Right cardiac atrium (tissue), 5 donors: Measurements from ENCODE around the gene CDC6. TPM values are rescaled to one million over a fixed set of nuclear protein-coding genes. Genes with fewer than 3 reads are reported as not detected.

ENCODE experiments used
- ATAC-seq, 2 donors: fragments of 200-7000 bp; cut with Tn5 transposase; one replicate each; pipeline versions ENCODE4 v1.8.0 to v1.9.1; 2020; ENCODE audit warnings: moderate library complexity in 2 of 2, mild to moderate bottlenecking in 1 of 2
- DNase-seq, 3 donors: peaks; one replicate each; pipeline ENCODE4 v3.0.0-alpha.2; 2020
- H3K27ac ChIP-seq: one replicate; pipeline ENCODE4 v1.5.1; 2013; ENCODE audit warnings: mild to moderate bottlenecking, low read length, control low read depth, moderate library complexity
- H3K27me3 ChIP-seq: one replicate; pipeline ENCODE4 v1.6.1; 2013; ENCODE audit not compliant: control insufficient read depth, insufficient read depth
- H3K4me1 ChIP-seq: one replicate; pipeline ENCODE4 v1.6.1; 2013; ENCODE audit warnings: low read length; ENCODE audit not compliant: control insufficient read depth, insufficient read depth
- H3K4me3 ChIP-seq: one replicate; pipeline ENCODE4 v1.5.1; 2013; ENCODE audit warnings: low read length, control low read depth
- H3K9me3 ChIP-seq: one replicate; pipeline ENCODE4 v1.6.1; 2013; ENCODE audit warnings: low read length; ENCODE audit not compliant: control insufficient read depth
- WGBS: extraction: QIAGEN DNeasy Blood & Tissue Kit; methylation state at CpG from one replicate; pipeline ENCODE4 v1.1.7; 2013; 5-methylcytosine and 5-hydroxymethylcytosine counted together
- intact Hi-C, 4 donors: fragments of 100-400 bp; cut with DNase I; formaldehyde crosslinking; loops; one replicate each; pipeline versions ENCODE4 v1.11.0 to v1.14.0; 2022 to 2023
- polyA plus RNA-seq: library from polyadenylated mRNA; stranded (reverse); fragments of 200-250 nt; gene quantifications from one replicate; pipeline ENCODE4 v1.2.3, GENCODE V29; 2013
- total RNA-seq, 4 donors: library from RNA; stranded (reverse); fragmentation: NEBNext Ultra II Directional; extraction: Animal tissue kit (Norgen Biotek cat#: 25700); gene quantifications; one replicate each; pipeline ENCODE4 v1.2.1, GENCODE V29; 2021
- donor health status: healthy with polysubstance abuse.
- donor health status: DM: no; HTN: yes; CAD: no.
- donor health status: DM: no; HTN: no; CAD: no.
- donor health status: DM: no; HTN: yes; CAD: no; lungs with severe emphysema.
- donor health status: DM: yes; HTN: yes; CAD: no.

Gene CDC6
- total and polyA plus RNA-seq, 5 donors, result 0.36 to 1.8 (median 1.2) TPM

GRCh38 chr17:40260528-40260927 is 27.2 kb upstream of the CDC6 start:
- no peak for ATAC-seq
- Histone ChIP-seq H3K9me3 (no peaks in the 10 kb centered on the region), H3K27me3 (no peaks in the 10 kb centered on the region), H3K4me1 (no peaks in the 10 kb centered on the region), H3K27ac (no peak overlapping the region), H3K4me3 (no peak overlapping the region)
- 68% methylated on average over 7 of the region's 7 CpGs for WGBS
- intact Hi-C loops, result no loop called here
- no peak for DNase-seq

GRCh38 chr17:40264458-40265185 is 23.1 kb upstream of the CDC6 start:
- ATAC-seq (peak in 1 of 2 donors; percentile 14), DNase-seq (no peak)
- no peaks in the 10 kb centered on the region for H3K27me3 ChIP-seq
- H3K4me3 ChIP-seq, result no peak overlapping the region
- 83% methylated on average over 21 of the region's 21 CpGs for WGBS
- H3K27ac ChIP-seq, result no peak overlapping the region
- H3K9me3 ChIP-seq, result no peaks in the 10 kb centered on the region
- no peaks in the 10 kb centered on the region for H3K4me1 ChIP-seq
- intact Hi-C loops, result no loop called here

GRCh38 chr17:40265337-40265736 is 22.3 kb upstream of the CDC6 start:
- Histone ChIP-seq H3K4me3 (no peak overlapping the region), H3K27ac (no peak overlapping the region), H3K27me3 (no peaks in the 10 kb centered on the region), H3K4me1 (no peaks in the 10 kb centered on the region), H3K9me3 (no peaks in the 10 kb centered on the region)
- no peak for DNase-seq
- no peak for ATAC-seq
- intact Hi-C loops, result no loop called here
- 79% methylated on average over 5 of the region's 5 CpGs for WGBS

- no peak overlapping the region for H3K4me3 ChIP-seq
- no peaks in the 10 kb centered on the region for H3K9me3 ChIP-seq
- no peaks in the 10 kb centered on the region for H3K27me3 ChIP-seq
- H3K4me1 ChIP-seq, result no peaks in the 10 kb centered on the region
- 85% methylated on average over 6 of the region's 6 CpGs for WGBS
- no peak overlapping the region for H3K27ac ChIP-seq
- ATAC-seq (no peak), DNase-seq (no peak)
- intact Hi-C loops, result no loop called here
Observed at GRCh38 chr17:40266882-40267281, 20.8 kb upstream of the CDC6 start.

- no peaks in the 10 kb centered on the region for H3K27me3 ChIP-seq
- WGBS, result 80% methylated on average over 2 of the region's 2 CpGs
- no peak overlapping the region for H3K4me3 ChIP-seq
- DNase-seq, result no peak
- H3K27ac ChIP-seq, result no peak overlapping the region
- no peaks in the 10 kb centered on the region for H3K4me1 ChIP-seq
- no peaks in the 10 kb centered on the region for H3K9me3 ChIP-seq
- ATAC-seq, result no peak
- intact Hi-C loops, result no loop called here
Observed at GRCh38 chr17:40268141-40268712, 19.5 kb upstream of the CDC6 start.

GRCh38 chr17:40278414-40278813 is 9.3 kb upstream of the CDC6 start:
- DNase-seq (no peak), ATAC-seq (no peak)
- Histone ChIP-seq H3K27me3 (no peaks in the 10 kb centered on the region), H3K9me3 (no peaks in the 10 kb centered on the region), H3K4me3 (no peak overlapping the region), H3K27ac (no peak overlapping the region), H3K4me1 (no peaks in the 10 kb centered on the region)
- WGBS, result 83% methylated on average over 1 of the region's 1 CpG
- intact Hi-C loops, result no loop called here

GRCh38 chr17:40279402-40279801 is 8.3 kb upstream of the CDC6 start:
- intact Hi-C loops, result no loop called here
- Histone ChIP-seq H3K27ac (no peak overlapping the region), H3K4me3 (no peak overlapping the region), H3K27me3 (no peaks in the 10 kb centered on the region), H3K9me3 (no peaks in the 10 kb centered on the region), H3K4me1 (no peaks in the 10 kb centered on the region)
- 88% methylated on average over 4 of the region's 4 CpGs for WGBS
- no peak for ATAC-seq
- DNase-seq, result no peak

- DNase-seq (no peak), ATAC-seq (no peak)
- H3K4me3 ChIP-seq, result no peak overlapping the region
- no peaks in the 10 kb centered on the region for H3K4me1 ChIP-seq
- H3K27ac ChIP-seq, result no peak overlapping the region
- intact Hi-C loops, result loop anchor here in 1 of 4 donors (10.0 kb wide), 1 partner anchor 247 kb away; no protein-coding TSS in a partner anchor
- H3K27me3 ChIP-seq, result no peaks in the 10 kb centered on the region
- H3K9me3 ChIP-seq, result no peaks in the 10 kb centered on the region
- WGBS, result 82% methylated on average over 2 of the region's 2 CpGs
Observed at GRCh38 chr17:40281663-40282062, 6.0 kb upstream of the CDC6 start.

GRCh38 chr17:40283662-40284061 is 4.0 kb upstream of the CDC6 start:
- intact Hi-C loops, result loop anchor here in 1 of 4 donors (10.0 kb wide), 1 partner anchor 249 kb away; no protein-coding TSS in a partner anchor
- Histone ChIP-seq H3K4me1 (no peaks in the 10 kb centered on the region), H3K4me3 (no peak overlapping the region), H3K9me3 (no peaks in the 10 kb centered on the region), H3K27me3 (no peaks in the 10 kb centered on the region), H3K27ac (peak overlapping the region; percentile 70)
- WGBS, result 61% methylated on average over 2 of the region's 2 CpGs
- DNase-seq (no peak), ATAC-seq (no peak)

GRCh38 chr17:40284085-40284713 is 3.5 kb upstream of the CDC6 start:
- WGBS, result 52% methylated on average over 2 of the region's 2 CpGs
- Histone ChIP-seq H3K9me3 (no peaks in the 10 kb centered on the region), H3K4me1 (no peaks in the 10 kb centered on the region), H3K27ac (peak overlapping the region; percentile 53), H3K4me3 (no peak overlapping the region), H3K27me3 (no peaks in the 10 kb centered on the region)
- intact Hi-C loops, result loop anchor here in 1 of 4 donors (10.0 kb wide), 1 partner anchor 249 kb away; no protein-coding TSS in a partner anchor
- ATAC-seq, result no peak
- no peak for DNase-seq

- H3K27me3 ChIP-seq, result no peaks in the 10 kb centered on the region
- intact Hi-C loops, result loop anchor here in 1 of 4 donors (5.0 to 10.0 kb wide), 2 partner anchors 84 to 252 kb away; no protein-coding TSS in a partner anchor
- H3K4me1 ChIP-seq, result no peaks in the 10 kb centered on the region
- WGBS, result 96% methylated on average over 2 of the region's 2 CpGs
- no peaks in the 10 kb centered on the region for H3K9me3 ChIP-seq
- ATAC-seq, result no peak
- no peak overlapping the region for H3K4me3 ChIP-seq
- no peak overlapping the region for H3K27ac ChIP-seq
- no peak for DNase-seq
Observed at GRCh38 chr17:40286473-40286872, 1.2 kb upstream of the CDC6 start.
